Hepatocyte (in vitro differentiated cells): ENCODE results near the gene AFAP1L2.

Source experiments
- CTCF ChIP-seq: fragments of 200-600 bp; sonication (generic); IDR thresholded peaks from 2 replicates; pipeline ENCODE4 v1.5.1; 2016; ENCODE audit warnings: antibody characterized with exemption, mild to moderate bottlenecking; ENCODE audit not compliant: poor library complexity
- EZH2 ChIP-seq: fragments of 200-600 bp; sonication (generic); IDR thresholded peaks from 2 replicates; pipeline ENCODE4 v1.6.1; 2016; ENCODE audit warnings: antibody characterized with exemption, mild to moderate bottlenecking, borderline replicate concordance

- TF ChIP-seq CTCF (no peak), EZH2 (no peak)
Observed at GRCh38 chr10:114284346-114285071, 119.8 kb downstream of the AFAP1L2 start.
